ENCODE data around the gene SORCS2. TPM values are rescaled to one million over a fixed set of nuclear protein-coding genes. Genes with fewer than 3 reads are reported as not detected.

The SORCS2 gene
- total and polyA plus RNA-seq, 2 of the 8 experiments (the other 6 are each of a cell fraction or from before 2014, with no cell fraction given): 0.36 to 1.8 TPM

GRCh38 chr4:7200801-7201200, 8.5 kb downstream of the SORCS2 start (continued):
- TF ChIP-seq CHD7 (IDR thresholded peaks at IDR 0.05; ENCODE audit: insufficient replicate concordance, low read length): no peak
- no peak for TF ChIP-seq PHF8 (conservative IDR thresholded peaks at IDR 0.05; ENCODE audit: low read depth, low read length)
- no peak for TF ChIP-seq EGR1 (IDR thresholded peaks at IDR 0.05; ENCODE audit: borderline replicate concordance, low read depth, low read length)
